Measurements from ENCODE around the gene KLHDC4. TPM values are rescaled to one million over a fixed set of nuclear protein-coding genes. Genes with fewer than 3 reads are reported as not detected.

KLHDC4 gene
- total and polyA plus RNA-seq, 4 experiments from 2014 or later: 16.3 to 90.0 (median 50.2) TPM

Other genes with a start within 250 kb of the KLHDC4 start
- under 1 TPM in 1 of 2 experiments, not detected in 1; 0.09 TPM for gene JPH3, start 163.5 kb downstream of the KLHDC4 start, total RNA-seq
- not detected for gene JPH3, start 163.5 kb downstream of the KLHDC4 start, polyA plus RNA-seq
- gene SLC7A5, start 103.5 kb upstream of the KLHDC4 start, total RNA-seq: 10 to 100 TPM; 12.0 to 13.5 TPM
- gene SLC7A5, start 103.5 kb upstream of the KLHDC4 start, polyA plus RNA-seq: 1 to 10 TPM; 3.5 to 6.4 TPM
- not detected for gene CA5A, start 170.5 kb upstream of the KLHDC4 start, total RNA-seq
- gene CA5A, start 170.5 kb upstream of the KLHDC4 start, polyA plus RNA-seq: not detected
- gene BANP, start 185.4 kb upstream of the KLHDC4 start, total RNA-seq: 10 to 100 TPM; 61.8 to 72.7 TPM
- gene BANP, start 185.4 kb upstream of the KLHDC4 start, polyA plus RNA-seq: 10 to 100 TPM; 10.7 to 26.4 TPM

Measured in CD4-positive, alpha-beta memory T cell (primary cell).